HFF-Myc (cell line): ENCODE results near the gene PARD3B.

Experiments used
- DNase-seq: peaks from one replicate; pipeline ENCODE4 v3.0.0-alpha.2; 2011; ENCODE audit warnings: low read depth; ENCODE audit errors: extremely low read depth
- H3K4me3 ChIP-seq: replicated peaks from 2 replicates; pipeline ENCODE4 v1.5.1; 2011; ENCODE audit warnings: low read depth, mild to moderate bottlenecking, control low read depth, low read length
- TF ChIP-seq, protein P1 (sequence below): IDR thresholded peaks from 2 replicates; pipeline ENCODE4 v1.5.1; 2012; ENCODE audit warnings: mild to moderate bottlenecking, low read depth, low read length, control low read depth; ENCODE audit errors: missing control alignments

PARD3B gene

DNA sequence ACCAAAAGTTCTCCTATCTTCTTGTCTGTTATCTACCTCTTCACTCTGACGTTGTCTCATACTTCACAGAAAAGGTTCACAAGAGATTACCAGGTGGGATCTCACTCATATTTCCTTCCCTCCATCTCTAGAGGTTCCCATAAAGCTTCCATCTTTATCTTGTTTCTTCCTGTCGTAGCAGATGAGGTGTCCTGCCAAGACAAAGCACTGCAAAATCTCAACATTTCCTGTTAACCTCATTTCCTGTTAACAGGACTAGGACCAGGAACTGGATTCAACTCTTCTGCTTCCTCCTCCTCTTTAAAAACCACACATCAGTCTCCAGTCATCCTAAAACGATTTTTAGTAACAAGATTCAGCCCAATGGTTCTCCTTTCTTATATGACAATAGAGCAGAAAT is 624.2 kb downstream of the PARD3B start:
- TF ChIP-seq, protein P1, sequence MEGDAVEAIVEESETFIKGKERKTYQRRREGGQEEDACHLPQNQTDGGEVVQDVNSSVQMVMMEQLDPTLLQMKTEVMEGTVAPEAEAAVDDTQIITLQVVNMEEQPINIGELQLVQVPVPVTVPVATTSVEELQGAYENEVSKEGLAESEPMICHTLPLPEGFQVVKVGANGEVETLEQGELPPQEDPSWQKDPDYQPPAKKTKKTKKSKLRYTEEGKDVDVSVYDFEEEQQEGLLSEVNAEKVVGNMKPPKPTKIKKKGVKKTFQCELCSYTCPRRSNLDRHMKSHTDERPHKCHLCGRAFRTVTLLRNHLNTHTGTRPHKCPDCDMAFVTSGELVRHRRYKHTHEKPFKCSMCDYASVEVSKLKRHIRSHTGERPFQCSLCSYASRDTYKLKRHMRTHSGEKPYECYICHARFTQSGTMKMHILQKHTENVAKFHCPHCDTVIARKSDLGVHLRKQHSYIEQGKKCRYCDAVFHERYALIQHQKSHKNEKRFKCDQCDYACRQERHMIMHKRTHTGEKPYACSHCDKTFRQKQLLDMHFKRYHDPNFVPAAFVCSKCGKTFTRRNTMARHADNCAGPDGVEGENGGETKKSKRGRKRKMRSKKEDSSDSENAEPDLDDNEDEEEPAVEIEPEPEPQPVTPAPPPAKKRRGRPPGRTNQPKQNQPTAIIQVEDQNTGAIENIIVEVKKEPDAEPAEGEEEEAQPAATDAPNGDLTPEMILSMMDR, result no peak
- H3K4me3 ChIP-seq, result no peak overlapping the region
- DNase-seq, result no peak

DNA sequence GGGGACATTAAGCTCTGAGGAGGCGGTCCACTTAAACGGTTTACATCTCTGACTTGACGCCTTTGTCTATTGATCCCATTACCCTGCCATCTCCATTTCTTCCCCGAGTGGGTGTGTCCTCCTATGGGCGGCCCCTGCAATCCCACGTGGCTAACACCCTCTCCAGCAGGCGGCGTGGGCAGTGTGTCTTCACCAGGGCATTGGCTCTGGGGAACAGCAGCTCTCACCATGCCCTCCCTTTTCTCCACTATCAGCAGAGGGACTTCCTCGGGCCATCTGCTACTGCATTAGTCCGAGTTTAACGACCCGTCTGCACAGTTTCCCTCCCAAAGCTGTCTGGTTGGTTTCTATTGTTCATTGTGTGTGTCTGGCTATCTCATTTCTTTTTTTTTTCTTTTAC is 625.1 kb downstream of the PARD3B start:
- H3K4me3 ChIP-seq, result no peak overlapping the region
- no peak for DNase-seq
- TF ChIP-seq, protein P1, result no peak

DNA sequence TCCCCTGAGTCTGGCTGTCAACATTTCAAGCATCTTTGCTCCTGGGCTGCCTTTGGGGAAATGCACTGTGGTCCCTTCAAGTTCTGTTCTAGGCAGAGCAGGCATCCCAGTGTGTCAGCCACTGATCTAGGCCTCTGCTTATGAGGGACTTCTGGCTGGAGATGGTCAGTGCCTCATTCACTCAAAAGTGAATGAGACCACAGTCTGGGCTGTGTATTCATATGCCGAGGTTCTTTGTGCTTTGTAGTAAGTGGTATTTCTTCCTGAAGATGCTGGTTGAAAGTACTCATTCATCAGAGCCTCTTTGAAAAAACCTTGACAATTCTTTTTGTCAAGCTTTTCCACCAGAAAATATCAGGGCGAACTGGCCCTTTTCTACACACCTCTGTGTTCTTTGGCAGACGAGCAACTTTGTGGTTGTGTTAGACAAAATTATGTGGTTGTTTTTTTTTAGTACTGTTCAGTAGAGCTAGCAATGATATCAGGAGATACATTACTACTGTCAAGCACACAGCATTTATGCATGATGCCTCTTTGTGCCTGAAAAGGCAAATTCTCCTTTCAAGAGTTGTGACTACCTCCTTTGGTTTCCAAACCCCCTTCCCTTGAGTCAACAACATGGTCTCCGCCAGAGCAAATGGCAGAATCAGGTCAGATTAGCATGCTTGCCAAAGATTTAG is 626.1 kb downstream of the PARD3B start:
- H3K4me3 ChIP-seq, result no peak overlapping the region
- DNase-seq, result no peak
- TF ChIP-seq, protein P1, result no peak

DNA sequence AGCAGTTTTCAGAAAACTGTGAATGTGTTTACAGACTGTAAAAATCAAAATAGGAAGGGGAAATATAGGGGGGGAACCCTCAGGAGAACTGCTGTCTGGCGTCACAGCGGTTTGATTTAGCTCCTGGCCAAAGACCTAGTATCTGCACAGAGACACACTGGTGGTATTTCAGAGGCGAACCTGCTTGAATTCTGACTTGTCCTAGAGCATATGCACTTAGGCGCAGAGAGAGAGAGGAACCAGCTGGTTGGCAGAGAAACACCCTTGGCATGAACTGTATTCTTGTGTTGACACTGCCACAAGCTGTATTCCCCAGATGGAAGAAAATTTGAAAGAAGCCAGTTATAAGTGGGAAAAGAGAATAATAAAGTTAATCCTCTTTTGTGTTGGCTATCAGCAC is 630.6 kb downstream of the PARD3B start:
- DNase-seq, result no peak
- H3K4me3 ChIP-seq, result no peak overlapping the region
- TF ChIP-seq, protein P1, result no peak

DNA sequence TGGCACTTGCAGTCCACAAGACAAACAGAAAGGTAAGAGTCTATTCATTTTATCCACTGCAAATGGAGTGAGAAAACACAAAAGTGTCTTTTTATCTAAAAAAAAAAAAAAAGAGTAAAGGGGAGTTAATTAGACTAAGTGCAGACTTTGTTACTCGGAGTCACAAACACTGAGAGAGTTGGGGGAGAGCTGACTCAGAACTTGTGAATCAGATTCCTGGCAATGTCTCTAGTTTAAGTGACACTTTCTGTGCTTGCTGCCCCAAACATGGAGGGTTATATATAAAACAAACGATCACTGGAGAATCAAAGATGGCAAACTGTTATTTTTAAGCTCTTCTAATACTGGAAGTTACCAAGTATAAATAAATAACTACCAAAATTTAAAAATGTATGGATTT is 631.3 kb downstream of the PARD3B start:
- H3K4me3 ChIP-seq, result no peak overlapping the region
- DNase-seq, result no peak
- TF ChIP-seq, protein P1, result no peak

DNA sequence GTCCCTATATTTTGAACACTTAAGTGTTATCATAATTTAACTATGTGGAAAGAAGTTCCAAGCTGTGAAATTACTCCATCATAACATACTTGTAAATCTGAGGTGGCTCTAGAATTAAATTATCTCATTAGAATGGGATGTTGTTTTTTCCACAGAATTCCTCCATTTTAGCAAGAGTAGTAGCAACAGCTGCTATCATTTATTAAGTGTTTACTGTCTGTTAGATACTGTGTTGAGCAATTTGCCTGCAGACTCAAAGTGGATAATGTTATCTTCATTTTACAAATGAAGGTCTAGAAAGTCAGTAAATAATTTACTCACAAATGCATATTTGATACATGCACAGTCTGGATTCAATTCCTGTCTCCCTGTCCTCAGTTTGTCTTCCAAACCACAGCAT is 632.3 kb downstream of the PARD3B start:
- H3K4me3 ChIP-seq, result no peak overlapping the region
- no peak for DNase-seq
- TF ChIP-seq, protein P1, result no peak

DNA sequence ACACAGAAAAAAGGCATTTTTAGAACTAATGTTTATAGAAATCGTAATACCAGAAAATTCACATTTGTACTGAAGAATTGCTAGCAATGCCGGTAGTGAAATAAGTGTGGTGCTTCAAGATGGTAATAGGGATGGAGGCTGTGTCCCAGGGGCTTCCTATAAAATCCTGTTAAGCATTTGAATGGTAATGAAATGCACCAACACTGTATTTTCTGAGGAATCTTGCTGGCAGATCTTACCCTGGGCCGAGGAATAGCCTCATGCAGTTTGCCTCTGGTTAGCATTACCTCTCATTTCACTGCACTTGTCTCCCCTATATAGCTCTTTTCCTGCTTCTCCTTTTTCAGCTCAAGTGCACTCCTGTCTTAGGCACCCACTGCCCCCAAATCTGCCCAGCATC is 635.5 kb downstream of the PARD3B start:
- TF ChIP-seq, protein P1, result no peak
- H3K4me3 ChIP-seq, result no peak overlapping the region
- no peak for DNase-seq
